Renal cortex interstitium (tissue), 11 donors: Measurements from ENCODE around the gene NUDT14. TPM values are rescaled to one million over a fixed set of nuclear protein-coding genes. Genes with fewer than 3 reads are reported as not detected.

Experiments used
- DNase-seq, 11 donors: peaks; one replicate each; pipeline ENCODE4 v3.0.0-alpha.2; 2013; ENCODE audit warnings: low read depth in 9 of 11, low spot score in 4 of 11; ENCODE audit errors: extremely low read depth in 1 of 11
- polyA plus RNA-seq, 3 donors: library from polyadenylated mRNA; unstranded; fragments of 120-200 nt; gene quantifications; one replicate each; pipeline ENCODE4 v1.2.1, GENCODE V29; 2013; ENCODE audit not compliant: insufficient read length in 3 of 3

Gene NUDT14
- polyA plus RNA-seq, 3 donors = 21.5 to 39.6 (median 36.2) TPM

DNA sequence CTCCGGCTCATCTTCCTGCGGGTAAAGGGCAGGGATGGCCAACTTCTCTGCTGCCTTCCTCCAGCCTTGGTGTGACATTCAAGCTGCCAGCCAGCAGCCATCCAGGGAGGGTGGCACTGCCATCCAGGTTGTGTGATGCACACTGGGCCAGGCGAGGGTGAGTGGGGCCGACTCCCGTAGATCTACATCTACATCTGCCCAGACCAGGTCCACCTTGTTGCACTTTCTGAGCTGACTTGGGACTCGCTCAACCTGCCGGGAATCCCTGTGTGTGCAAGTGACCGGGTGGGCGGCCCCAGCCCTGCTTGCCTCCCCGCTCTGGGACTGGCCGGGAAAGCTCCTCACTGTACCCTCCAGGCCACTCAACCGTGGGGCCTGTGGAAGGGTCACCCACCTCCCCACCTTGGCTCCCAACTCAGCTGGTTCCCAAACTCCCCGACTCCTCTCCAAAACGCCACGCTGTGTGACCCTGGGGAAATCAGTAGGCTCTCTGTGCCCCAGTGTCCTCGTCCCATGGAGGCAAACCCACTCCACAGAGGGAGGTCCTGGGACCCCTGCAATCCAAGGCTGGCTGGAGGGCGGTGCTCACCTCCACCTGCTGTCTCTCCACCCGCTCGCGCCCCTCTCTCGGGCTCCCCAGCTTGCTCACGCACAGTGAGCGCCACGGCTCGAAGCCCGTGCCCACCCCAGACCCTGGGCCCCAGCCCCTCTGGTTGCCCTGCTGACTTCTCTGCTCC is 27.2 kb downstream of the NUDT14 start:
- DNase-seq = no peak

DNA sequence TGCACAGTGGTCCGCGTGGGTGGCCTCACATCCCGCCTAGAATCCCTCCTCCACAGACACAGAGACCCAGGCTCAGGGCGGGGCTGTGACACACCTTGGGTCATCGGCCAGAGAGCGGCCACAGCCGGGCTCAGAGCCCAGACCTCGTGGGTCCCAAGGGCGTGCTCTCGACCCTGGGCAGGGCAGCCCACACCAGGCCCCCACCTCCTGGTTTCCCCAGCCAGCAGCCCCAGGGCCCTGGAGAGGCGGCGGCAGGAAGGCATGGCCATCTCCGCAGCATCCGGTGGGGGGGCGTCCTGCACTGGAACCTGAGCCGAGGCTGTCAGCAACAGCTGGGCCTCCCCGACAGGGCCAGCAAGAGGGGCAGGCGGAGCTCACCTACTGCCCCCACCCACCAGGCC is 27.8 kb downstream of the NUDT14 start:
- no peak for DNase-seq

DNA sequence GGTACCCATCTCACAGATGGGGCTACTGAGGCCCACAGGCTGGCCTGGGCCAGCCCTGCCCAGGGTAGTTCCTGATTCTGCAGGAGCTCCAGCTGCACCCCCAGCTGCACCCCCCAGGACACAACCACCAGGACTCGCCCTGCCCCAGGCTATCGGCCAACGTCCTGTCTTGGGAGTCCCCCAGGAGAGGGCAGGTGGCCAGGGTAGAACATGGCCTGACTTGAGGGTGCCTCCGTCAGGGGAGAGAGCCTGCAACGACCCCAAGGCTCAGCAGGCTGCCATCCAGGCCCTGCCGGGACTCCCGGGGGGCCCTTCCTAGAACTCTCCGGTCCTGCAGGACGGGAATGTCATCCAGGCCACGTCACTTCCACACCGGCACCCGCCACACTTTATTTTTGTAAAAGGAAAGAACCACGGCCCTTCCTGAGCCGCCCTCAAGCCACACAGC is 28.3 kb downstream of the NUDT14 start:
- DNase-seq = no peak

DNA sequence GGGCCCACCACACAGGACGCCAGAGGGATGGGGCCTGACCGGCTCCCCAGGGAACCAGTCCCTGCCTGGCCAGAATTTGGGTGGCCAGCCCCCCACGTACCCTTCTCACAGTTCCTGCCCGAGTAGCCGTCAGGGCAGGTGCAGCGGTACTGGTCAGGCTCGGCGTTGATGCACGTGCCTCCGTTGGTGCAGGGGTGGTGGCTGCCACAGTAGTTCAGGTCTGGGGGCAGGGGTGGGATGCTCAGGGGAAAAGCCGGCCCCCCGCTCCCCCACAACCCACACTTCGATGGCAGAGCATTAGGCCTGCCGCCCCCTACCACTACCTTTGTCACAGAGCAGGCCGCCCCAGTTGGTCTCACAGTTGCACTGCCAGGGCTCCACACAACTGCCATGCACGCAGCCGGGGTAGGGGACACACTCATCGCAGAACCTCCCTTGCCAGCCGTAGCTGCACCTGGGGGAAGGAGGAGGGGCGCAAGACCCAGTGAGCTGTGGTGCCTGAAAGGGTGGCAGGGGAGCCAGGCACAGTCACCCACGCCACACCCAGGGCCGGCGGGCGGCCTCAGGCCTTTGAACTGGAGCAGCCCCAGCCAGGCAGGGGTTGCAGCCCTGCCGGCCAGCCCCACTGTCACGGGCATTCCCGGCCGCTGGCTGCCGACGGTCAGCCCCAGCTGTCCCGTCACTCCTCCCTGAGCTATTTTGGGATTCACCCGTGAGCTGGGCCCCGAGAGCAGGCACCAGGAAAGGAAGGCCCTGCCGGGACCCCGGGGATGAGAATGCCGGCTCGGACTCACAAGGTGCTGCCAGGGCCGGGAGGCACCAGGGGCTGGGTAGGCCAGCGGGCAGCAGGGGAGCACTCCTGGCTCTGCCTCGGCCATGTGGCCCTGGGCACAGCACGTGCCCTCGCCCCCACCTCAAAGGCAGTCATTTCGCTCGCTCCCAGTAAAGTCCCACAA is 29.0 kb downstream of the NUDT14 start:
- DNase-seq = no peak

DNA sequence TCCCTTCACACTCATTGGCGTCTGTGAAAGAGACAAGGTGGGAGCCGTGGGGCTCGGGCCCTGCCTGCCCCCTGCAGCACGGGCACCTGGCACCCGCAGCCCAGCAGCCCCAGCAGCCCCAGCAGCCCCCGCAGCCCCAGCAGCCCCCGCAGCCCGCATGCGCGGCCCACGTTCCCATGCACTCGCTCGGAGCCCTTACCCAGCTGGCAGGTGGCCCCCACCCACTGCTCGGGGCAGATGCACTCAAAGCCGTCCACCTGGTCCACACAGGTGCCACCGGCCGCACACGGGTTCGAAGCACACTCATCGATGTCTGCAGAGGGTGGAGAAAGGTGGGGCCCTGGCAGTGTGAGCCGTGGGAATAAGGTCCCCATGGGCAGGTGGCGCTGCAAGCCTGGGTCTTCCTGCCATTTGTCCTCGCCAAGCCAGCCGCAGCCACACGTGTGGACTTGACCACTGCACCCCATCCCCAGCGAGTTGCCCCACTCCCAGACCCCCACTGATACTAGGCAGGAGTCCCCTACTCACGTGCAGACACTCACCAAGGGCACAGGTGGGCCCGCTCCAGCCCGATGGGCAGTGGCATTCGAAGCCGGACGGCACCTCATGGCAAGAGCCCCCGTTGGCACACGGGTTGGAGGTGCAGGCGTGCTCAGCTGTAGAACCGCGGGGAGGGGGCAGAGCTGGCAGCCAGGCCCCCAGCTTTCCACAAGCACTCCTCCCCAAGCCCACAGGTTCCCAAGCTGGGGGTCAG is 29.9 kb downstream of the NUDT14 start:
- DNase-seq = no peak

DNA sequence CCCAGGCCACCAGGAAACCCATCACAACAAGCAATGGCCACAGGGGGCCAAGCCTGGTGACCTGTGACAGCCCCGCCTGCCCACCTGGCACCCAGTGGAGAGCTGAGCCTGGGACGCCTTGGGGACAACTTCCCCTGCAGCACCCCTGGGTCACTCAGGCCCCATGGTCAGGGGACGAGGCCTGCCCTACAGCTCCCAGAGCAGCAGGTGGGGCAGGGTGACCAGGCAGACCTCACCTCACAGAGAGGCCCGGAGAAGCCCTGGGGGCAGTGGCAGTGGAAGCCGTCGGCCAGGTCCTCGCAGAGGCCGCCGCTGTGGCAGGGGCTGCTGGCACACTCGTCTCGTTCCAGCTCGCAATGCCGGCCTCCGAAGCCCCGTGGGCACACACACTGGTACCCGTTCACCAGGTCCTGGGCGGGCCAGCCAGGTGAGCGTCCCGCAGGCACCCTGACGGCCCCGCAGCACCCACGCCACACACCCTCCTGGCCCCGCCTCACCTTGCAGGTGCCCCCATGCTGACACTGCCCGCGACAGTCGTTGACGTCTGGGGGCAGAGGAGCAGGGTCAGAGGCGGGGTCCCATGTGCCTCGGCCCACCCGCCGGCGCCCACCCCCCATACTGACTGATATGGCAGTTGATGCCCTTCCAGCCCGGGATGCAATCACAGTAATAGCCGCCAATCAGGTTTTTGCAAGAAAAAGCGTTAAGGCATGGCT is 30.6 kb downstream of the NUDT14 start:
- no peak for DNase-seq

DNA sequence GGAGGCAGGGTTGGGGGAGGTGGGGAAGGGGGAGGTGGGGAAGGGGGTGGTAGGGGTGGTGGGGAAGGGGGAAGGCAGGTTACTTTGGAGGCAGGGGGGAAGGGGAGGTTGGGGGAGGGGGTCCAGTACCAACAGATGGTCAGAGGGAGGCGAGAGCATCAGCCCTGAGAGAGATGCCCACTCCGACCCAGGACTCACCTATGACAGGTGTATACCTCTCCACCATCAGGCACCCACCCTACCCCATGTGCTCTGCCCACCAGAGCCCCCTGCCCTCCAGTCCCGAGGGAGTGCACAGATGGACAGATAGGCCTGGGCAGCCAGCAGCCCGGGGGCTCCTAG is 31.1 kb downstream of the NUDT14 start:
- DNase-seq = no peak

DNA sequence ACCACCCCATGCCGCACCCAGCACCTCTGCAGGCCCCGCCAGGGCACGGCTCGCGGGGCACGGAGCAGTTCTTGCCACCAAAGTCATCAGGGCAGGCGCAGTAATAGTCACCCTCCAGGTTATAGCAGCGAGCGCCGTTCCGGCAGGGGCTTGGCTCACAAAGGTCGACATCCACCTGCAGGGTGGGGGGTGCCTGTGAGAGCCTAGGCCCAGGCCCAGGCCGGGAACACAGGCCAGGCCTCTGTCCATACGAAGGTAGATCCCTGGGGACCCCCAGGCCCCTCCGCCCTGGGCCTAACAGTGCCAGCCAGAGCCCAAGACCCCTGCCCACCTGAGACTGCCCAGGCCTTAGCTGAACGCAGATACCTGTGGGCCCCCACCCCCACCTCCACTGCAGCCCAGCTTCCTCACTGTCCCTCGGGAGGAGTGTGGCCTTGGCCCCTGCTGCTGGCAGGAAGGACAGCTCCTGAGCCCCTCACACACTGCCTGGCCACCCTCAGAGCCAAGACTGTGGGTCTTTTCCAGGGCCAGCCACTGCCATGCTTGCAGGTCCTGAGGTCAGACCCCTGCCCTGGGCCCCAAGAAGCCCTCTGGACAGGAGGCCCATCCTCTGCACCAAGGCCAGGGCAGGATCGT is 31.8 kb downstream of the NUDT14 start:
- no peak for DNase-seq

DNA sequence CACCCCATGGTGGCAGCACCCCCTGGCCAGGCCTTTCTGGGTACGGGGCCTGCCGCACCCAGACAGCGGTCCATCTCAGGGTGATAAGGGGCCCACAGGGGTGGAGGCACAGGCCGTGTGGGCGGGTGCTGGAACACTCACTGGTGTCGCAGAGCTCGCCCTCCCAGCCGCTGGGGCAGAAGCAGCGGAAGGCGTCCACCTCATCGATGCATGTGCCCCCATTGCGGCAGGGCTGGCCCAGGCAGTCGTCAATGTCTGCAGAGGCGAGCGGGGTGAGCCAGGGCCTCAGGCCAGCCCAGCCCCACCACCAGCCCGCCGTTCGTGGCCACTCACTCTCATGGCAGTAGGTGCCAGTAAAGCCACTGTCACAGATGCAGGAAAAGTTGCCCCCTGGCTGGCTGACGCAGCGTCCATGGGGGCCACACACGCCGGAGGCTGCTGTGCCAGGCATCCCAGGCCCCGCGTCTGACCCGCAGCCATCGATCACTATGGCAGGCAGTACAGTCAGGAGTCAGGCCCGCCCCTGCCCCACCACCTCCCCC is 32.4 kb downstream of the NUDT14 start:
- DNase-seq = no peak

DNA sequence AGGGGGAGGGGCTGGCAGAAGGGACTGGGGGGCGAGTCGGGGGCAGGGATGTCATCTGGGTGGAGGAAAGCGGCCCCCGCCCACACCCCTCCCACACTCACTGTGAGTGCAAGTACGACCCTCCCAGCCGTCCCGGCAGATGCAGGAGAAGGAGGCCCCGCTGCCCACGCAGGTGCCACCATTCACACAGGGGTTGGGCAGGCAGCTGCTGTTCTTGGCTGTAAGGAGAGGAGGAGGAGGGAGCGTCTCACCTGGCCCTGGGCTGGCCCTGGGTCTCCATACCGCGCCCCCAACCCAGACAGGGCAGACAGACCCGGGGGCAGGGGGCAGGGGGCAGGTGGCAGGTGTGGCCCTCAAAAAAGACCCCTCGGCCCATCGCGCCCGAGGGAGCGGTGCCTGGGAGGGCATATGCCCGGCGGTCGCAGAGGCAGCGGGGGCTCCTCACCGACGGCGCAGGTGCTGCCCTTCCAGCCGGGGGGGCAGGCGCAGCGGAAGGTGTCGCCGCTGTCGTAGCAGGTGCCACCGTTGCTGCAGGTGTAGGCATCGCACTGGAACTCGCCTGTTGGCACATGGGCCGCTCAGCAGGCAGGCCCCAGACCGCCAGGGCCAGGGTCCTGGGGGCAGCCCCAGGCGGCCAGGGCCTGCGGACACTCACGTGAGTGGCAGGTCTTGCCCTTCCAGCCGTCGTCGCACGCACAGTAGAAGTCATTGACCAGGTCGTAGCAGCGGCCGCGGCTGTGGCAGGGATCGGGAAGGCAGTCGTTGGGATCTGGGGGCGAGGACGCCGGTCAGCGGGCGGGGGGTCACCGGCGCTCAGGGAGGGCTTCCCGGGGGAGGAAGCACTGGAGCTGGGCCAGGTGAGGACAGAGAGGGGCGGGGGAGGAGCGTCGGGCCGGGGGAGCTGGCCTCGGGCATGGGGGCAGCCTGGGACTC is 33.2 kb downstream of the NUDT14 start:
- DNase-seq = no peak

DNA sequence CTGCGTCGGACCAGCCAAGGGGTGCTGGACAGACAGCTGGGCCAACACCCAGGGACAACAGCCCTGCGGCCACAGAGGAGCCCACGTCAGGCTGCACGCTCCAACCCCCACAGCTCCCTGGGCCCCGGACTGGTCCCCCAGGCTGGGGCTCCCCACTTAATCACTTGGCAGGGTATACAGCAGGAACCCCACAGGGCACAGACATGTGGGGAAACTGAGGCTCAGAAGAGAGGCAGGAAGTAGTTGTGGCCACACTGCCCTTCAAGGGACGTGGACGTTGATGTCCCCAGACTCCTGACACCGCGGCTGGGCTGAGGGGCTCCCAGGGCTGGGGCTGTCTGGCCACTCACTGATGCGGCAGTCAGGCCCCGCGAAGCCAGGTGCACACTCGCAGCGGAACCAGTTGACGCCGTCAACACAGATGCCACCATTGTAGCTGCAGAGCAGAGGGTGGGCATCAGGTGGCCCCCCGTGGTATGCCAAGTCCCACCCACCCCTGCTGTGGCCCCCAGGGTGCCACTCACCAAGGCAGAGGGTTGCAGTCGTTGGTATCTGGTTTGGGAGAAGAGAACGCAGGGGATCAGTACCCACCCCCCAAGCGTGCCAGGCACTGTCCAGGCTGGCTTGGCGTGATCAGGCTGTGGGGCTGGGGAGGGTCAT is 34.0 kb downstream of the NUDT14 start:
- DNase-seq = no peak

DNA sequence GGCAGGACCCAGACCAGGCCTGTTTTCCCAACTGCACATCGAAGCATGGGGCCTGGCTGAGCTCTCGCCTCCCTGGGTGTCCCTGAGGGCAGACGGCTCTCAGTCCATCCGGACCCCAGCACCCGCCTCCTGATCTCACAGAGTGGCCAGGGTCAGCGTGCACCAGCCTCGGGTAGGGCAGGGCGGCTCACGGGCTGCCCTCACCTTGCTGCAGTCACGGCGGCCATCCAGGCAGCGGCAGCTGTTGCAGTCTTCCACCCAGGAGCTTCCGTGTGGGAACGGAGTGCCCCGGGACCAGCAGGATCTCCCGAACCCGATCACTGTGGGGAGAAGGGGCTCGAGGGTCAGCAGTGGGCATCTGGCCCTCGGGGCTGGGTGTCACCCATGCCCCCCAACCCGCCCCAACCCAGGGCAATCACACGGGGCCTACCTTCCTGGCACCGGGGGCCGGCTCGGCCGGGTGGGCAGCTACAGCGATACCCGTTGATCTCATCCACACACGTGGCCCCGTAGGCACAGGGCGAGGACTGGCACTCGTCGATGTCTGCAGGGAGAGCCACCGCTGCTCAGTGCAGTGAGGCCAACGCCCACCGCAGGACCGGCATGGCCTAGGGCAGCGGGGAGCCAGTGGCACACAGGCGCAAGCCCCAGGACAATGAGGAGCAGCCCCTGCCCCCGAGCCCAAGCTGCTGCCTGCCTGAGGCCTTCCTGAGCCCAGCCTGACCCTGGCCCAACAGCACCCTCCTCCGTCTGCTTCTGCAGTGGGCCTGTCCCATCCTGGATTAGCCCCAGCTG is 34.7 kb downstream of the NUDT14 start:
- no peak for DNase-seq

DNA sequence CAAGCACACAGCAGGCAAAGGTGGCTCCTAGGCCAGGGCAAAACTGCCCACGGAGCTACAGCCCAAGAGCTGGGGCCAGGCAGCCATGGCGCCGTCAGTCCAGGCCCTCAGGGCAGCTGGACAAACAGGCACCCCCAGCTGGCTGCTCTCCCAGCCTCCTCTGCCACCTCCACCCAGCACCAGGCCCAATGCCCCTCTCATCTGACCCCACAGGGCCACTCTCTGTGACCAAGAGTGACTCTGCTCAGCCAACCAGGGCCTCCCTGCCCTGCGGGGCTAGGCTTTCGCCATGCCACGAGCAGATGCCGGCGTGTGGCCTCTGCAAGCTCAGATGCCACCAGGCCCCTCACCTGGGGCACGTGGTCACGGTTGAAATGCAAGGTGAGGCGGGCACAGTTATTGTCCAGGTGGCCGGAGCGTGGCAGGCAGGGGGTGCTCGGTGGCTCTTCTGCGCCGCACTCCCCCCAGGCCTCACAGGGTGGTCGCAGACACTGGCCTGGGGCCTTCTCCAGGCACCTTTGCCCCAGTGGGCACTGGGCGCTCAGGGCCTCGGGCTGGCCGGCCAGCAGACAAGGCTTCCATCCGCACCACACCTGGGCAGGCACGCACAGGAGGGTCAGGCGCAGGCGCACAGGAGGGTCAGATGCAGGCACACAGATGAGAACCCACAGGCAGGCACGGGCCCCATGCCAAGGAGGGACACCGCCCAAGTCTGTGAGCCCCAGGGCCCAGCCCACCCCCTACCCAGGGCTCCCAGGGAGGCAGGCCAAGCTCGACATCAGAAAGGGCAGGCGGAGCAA is 35.5 kb downstream of the NUDT14 start:
- DNase-seq = no peak

DNA sequence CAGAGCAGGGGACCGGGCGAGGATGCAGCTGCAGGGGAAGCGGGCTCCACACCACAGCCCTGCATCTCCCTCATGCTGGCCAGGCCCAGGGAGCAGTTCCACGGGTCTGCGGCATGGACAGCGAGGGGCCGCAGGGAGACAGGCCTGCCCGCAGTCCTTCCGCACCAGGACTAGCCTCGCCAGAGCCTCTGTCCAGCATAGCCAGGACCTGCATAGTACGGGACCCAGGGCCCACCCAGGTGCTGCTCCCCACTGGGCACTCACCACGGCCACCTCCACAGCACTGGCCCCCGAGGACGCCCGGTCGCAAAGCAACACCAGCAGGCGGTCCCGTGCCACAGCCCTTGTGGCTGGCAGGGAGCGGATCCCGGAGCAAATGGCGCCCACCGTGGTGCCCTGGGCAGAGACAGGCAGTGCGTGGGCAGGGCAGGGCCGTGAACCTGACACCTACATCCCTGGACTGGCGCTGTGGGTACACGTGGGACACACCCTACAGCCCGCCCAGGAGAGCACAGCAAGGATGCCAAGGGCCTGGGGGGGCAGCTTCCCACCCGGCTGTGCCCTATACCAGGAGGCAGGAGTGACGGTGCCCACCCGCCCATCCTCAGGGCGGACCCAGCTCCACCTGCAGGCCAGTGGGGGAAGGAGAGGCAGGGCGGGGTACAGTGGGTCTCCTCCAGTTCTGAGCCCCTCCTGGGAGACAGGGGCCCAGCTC is 36.3 kb downstream of the NUDT14 start:
- no peak for DNase-seq
